ENCODE measurements around the gene ICA1. TPM values are rescaled to one million over a fixed set of nuclear protein-coding genes. Genes with fewer than 3 reads are reported as not detected.

ICA1 gene
- polyA plus RNA-seq, 3 donors, result 16.9 to 33.6 (median 30.4) TPM

DNA sequence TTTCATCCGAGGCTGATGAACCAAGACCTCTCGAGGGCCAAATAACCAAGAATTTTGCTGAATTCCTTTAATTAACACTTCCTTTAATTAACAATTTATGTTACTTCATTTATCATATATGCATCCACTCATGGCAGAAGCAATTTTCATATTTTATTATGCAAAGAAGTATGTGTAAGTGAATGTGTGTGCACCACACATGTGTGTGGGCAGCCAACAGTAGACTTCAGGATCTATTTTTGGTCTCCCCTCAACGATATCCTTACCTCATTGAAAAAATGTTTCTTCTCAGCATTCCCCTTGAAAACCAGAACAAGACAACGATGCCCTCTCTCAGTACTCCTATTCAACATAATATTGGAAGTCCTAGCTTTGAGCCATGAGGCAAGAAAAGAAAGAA lies 96.8 kb downstream of the ICA1 start:
- no peak for DNase-seq

- no peak for DNase-seq
Measured at GRCh38 chr7:8162181-8162580, 99.8 kb downstream of the ICA1 start.

DNA sequence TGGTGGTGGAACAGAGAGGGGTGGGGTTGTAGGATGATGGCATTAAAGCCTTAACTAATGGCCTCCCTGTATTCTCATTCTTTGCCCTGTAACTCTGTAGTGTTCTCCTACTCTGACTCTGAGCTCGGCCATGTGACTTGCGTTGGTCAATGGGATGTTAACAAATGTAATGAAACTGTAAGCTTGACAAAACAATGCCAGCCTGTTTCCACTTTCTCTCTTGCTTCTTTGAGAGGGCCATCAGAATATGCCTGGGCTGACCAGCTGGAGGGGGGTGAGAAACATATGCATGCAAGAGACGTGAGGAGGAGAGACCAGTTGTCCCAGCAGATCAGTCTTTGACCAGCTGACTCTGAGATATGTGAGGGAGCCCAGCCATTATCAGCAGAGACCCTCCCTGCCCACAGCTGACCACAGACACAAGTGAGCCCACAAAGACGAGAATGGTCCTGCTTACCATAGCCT lies 100.6 kb downstream of the ICA1 start:
- no peak for DNase-seq

DNA sequence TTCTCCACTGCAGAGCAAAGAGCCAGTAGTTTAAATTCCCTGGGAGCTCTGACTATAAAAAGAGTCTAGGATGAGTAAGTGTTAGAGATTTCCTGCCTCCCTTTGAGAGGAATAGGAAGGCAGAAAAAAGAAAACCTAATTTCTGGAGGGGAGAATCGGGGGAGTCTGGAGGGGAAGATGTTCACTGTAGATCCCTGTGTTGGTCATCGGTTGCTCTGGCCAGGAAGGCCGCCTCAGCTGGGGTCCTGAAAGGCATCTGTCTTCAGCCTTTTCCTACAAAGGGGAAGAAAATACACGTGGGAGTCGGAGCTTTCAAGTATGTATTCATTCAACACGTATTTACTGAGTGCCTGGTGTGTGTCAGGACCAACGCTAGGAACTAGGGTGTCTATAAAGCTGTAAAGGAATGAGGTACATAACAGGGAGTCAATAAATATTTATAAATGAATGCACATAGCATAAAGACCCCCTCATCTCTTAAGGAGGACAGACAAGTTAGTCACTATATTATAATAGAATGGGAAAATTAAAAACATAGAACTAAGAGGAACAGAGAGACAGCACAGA lies 101.1 kb downstream of the ICA1 start:
- no peak for DNase-seq

- DNase-seq, result no peak
Measured at GRCh38 chr7:8160250-8160649, 101.7 kb downstream of the ICA1 start.

- no peak for DNase-seq
Measured at GRCh38 chr7:8159595-8159994, 102.4 kb downstream of the ICA1 start.

GRCh38 chr7:8157296-8157695 lies 104.7 kb downstream of the ICA1 start:
- DNase-seq, result no peak

- DNase-seq, result no peak
Measured at GRCh38 chr7:8155836-8156235, 106.1 kb downstream of the ICA1 start.

DNA sequence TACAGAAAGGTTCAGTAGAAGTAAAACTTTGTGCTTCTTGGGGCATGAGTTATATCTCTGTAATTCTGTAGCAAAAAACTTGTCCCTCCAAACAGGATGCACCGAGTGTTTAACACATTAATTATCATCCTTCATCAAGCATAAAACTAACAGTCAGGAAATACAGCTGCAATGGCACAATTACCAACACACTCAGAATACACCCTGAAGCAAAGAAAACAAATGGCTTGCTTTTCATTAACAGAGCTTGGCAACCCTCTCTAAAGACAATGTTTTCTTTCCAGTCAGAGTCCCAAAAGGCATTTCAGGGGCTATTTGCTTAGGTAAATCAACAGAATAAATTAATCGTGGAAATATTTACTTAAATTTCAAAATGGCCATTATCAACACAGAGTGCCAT lies 107.7 kb downstream of the ICA1 start:
- peak; percentile 43 for DNase-seq

DNA sequence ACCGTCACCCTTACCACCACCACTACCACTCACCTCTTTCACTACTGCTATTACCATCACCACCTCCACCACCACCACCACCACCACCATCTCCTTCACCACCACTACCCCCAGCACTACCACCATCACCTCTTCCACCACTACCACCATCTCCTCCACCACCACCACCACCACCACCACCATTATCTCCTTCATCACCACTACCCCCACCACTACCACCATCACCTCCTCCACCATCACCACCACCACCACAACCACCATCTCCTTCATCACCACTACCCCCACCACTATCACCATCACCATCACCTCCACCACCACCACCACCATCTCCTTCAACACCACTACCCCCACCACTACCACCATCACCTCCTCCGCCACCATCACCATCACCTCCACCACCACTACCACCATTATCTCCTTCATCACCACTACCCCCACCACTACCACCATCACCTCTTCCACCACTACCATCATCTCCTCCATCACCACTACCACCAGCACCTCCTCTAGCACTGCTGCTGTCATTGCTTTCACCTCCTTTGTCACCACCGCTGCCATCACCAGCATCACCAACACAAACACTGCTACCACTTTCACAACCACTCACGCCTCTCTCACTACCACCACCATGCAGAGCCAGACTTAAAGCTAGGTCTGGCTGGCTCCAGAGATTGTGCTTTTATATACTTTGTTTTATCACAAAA lies 109.3 kb downstream of the ICA1 start:
- DNase-seq, result no peak

DNA sequence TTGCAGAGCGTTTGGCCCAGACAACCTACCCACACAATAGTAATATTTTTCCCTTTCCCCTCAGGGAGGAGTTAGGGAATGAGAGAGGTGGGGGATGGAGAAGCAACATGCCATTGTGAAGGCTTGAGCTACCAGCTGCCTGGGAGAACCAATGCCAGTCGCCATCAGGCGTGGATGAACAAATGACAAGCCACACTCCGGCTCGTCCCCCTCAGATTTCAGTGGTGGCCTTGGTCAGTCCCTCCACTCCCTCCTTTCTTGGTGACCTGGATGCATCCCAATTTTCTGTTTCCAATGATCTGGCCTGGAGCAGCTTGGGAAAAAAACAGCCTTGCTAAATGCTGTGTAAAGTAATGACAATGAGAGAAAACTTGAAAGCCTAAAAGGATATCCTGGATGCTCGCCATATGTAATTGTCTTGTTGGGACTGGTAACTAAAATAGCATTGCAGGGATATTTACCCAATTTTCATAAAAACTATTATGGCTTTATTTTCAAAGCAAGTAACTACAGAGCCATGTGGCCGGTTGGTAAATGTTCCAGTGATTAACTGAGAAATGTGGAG lies 110.7 kb downstream of the ICA1 start:
- DNase-seq, result no peak

- peak; percentile 27 for DNase-seq
Measured at GRCh38 chr7:8149222-8149621, 112.7 kb downstream of the ICA1 start.

- no peak for DNase-seq
Measured at GRCh38 chr7:8147760-8148463, 114.1 kb downstream of the ICA1 start.

DNA sequence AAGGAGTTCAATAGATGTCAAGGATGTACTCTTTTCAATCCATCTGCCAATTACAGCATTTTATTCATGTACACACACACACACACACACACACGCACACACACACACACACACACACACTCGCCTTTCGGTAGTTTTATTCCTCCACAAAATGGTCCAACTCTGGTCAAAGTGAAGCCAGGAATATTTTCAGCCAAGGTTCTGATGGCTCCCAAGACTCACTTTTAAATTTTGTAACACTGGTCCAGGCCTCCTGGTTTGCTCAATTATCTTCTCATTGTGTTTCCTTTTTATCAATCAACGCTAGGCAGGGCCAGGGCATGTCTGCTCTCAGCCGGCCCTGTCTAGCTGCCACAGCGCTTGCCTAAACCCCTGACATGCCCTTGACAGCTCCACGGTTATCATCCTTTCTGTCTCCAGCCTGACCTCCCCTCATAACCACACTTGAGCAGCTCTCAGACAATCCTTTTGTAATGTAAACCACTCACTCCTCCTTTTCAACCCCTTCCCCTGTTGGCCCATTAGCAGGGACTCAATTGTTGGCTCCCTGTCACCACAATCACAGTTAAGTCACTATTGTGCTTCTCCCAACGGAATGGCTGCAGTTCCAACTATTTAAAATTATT lies 115.1 kb downstream of the ICA1 start:
- DNase-seq, result no peak

GRCh38 chr7:8146106-8146787 lies 115.7 kb downstream of the ICA1 start:
- no peak for DNase-seq

DNA sequence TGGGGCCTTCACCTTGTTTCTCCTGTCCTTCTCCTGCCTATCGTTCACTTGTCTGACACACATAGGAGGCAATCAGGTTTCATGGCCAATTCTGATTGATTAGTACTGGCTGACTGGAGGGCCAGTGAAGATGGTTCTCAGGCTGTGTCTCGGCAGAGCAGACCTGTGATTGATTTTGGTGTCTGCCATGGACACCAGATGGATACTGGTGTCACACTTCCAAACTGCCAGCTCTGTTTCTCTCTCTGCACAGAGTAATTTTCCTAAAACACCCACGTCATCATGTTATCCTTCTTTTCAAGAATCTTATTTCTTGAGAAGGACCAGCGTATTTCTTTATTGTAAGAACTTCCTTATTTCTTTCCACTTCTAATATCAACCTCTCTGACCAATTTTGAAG lies 117.1 kb downstream of the ICA1 start:
- DNase-seq, result no peak

GRCh38 chr7:8143151-8143874 lies 118.7 kb downstream of the ICA1 start:
- DNase-seq, result no peak

DNA sequence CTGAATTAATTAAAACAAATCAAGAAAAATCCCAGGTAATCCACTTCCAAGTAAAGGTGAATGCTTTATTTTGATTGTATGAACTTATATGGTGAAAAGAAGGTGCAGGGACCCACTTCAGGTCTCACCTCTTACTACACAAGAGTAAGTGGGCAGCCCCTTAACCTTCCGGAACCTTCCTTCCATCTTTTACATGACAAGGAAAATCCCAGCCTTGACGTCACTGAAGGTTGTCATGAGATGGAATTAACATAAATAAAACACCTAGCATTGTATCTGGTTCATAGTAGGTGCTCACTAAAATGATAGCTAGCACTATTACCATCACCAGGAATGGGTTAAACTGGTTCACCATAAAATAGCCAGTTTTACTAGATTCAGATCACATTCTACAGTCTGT lies 119.5 kb downstream of the ICA1 start:
- DNase-seq, result no peak

DNA sequence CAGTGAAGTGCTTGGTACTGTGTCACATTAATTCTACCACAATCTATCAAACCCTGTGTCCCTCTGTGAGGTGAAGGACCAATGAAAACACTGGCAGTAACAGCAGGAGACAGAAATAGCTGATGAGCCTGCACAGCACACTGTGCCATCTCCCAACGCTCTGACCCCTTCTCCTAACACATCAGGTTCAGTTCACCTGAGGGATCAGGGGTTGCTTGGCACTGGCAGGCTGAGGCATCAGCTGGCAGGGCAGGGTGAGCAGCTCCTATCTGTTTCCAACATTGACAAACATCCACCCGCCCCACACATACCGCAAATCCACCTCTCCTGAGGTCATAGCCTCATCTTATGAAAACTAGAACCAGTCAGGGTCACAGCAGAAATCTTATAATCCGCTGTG lies 120.9 kb downstream of the ICA1 start:
- DNase-seq, result no peak

DNA sequence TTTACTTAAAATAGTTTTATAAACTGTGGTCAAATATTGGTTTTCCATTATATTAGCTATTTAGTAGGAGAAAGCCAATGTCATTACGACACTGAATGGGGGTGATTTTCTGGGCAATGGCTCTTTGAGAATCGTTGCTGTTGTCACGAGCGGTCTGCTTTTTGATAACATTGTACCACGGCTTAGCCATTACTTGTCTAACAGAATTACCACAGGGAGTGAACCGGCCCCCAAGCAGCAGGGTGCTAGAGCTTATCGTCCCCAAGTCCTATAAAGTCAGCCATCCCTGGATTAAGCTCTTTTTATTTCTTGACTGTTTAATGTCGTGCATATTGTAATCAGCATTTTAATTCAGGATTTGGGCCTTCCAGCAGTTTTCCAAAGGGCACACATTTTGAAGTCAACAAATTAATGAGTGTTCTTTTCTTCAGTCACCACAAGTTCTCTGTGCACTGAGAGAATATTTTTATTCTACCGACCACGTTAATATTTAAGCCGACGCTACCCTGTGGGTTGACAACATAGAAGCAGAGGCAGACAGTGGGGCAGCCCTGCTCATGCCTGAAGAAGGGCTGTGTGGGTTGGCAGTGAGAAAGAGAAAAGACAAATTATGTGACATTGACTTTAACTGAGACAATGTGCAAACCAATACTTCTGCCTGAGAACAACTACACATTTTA lies 125.8 kb downstream of the ICA1 start:
- no peak for DNase-seq

DNA sequence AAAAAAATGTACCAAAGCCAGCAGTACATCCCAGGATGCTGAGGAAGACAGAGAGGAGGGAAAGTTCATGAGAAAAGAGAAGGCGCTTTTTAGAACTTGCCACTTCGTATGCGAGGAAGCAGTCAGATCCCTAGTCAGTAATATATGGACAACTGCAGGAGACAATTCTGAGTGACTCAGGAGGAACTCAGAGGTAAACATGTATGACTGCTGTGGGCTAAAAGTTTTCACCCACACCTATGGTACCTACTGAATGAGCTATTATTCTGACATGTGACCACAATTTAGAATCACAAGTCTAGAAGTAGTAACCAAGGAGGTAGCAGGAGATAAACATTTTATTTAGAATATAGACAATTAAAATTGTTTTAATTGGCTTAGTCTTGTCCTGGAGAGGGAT lies 126.5 kb downstream of the ICA1 start:
- no peak for DNase-seq

Data from renal pelvis (tissue), 4 donors.